Mesodermal cell (in vitro differentiated cells): ENCODE data around the gene ZDHHC14.
"Not testable (repeated sequence)": the region's sequence is repeated elsewhere in the genome, so short reads cannot be mapped to it uniquely, and the experiment has no call there.

Experiments
- H3K27ac ChIP-seq: 2 replicates; pipeline ENCODE4 v1.7.0; 2013; ENCODE audit warnings: mild to moderate bottlenecking, low read depth, low read length, moderate library complexity; ENCODE audit not compliant: severe bottlenecking
- H3K36me3 ChIP-seq: 2 replicates; pipeline ENCODE4 v1.7.1; 2013; ENCODE audit warnings: mild to moderate bottlenecking, low read length, moderate library complexity; ENCODE audit not compliant: control insufficient read depth, insufficient read depth
- H3K4me1 ChIP-seq: one replicate; pipeline ENCODE4 v1.7.1; 2013; ENCODE audit warnings: mild to moderate bottlenecking, low read length; ENCODE audit not compliant: insufficient read depth, control insufficient read depth, poor library complexity, severe bottlenecking
- H3K4me3 ChIP-seq: 2 replicates; pipeline ENCODE4 v1.7.0; 2013; ENCODE audit warnings: low read length, control low read depth, mild to moderate bottlenecking; ENCODE audit not compliant: insufficient read depth, poor library complexity, severe bottlenecking; ENCODE audit errors: extremely low read depth
- H3K9me3 ChIP-seq: 2 replicates; pipeline ENCODE4 v1.7.1; 2013; ENCODE audit warnings: mild to moderate bottlenecking, low read length, moderate library complexity; ENCODE audit not compliant: control insufficient read depth
- WGBS, 2 experiments: methylation state at CpG; one replicate each; pipeline ENCODE4 v1.1.5; 2013; ENCODE audit warnings: missing lambda C conversion rate in 2 of 2; ENCODE audit not compliant: insufficient coverage in 2 of 2; 5-methylcytosine and 5-hydroxymethylcytosine counted together

The ZDHHC14 gene

DNA sequence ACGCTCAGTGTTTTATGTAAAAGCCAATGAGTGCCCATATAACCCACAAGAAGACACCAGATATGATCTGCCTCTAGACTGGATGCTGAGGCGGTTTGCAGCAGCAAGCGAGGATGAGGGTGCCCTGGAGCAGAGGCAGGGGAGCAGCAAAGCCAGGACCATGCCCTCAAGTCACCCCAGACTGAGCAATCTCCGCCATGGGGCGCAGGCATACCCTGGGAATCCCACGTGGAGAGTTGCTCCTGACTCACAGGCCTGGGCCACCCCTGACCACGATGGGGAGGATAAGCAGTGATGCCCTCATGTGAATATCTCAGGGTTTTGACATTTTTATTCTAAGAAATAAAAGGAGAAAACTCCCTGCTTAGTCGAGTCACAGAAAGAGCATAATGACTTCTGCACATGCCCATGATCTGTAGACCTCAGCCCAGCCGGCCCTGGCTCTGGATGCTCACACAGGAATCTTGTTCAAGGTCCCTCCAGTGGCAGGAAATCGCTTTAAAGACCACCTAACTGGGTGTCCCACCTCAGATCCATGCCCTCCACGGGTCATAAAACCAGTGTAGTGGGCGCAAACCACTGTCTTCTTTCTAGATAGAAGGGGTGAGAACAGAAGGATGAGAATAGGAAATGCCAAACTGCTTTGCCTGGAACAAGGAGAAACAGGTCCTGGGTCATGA is 303.8 kb downstream of the ZDHHC14 start:
- 94% methylated on average over 9 to 11 of the region's 12 CpGs for WGBS, 2 experiments
- Histone ChIP-seq H3K9me3 (no peaks in the 10 kb centered on the region), H3K4me3 (no peak overlapping the region)

GRCh38 chr6:157685596-157686280 is 304.7 kb downstream of the ZDHHC14 start:
- H3K9me3 ChIP-seq, result no peaks in the 10 kb centered on the region
- WGBS, 2 experiments, result 92 to 93% methylated on average over 9 of the region's 10 CpGs
- H3K36me3 ChIP-seq, result no peaks in the 10 kb centered on the region
- H3K4me3 ChIP-seq, result no peak overlapping the region
- no peak overlapping the region for H3K27ac ChIP-seq
- no peaks in the 10 kb centered on the region for H3K4me1 ChIP-seq

More for the DNA sequence above, 303.8 kb downstream of the ZDHHC14 start:
- no peaks in the 10 kb centered on the region for H3K4me1 ChIP-seq
- no peaks in the 10 kb centered on the region for H3K36me3 ChIP-seq
- H3K27ac ChIP-seq, result no peak overlapping the region

DNA sequence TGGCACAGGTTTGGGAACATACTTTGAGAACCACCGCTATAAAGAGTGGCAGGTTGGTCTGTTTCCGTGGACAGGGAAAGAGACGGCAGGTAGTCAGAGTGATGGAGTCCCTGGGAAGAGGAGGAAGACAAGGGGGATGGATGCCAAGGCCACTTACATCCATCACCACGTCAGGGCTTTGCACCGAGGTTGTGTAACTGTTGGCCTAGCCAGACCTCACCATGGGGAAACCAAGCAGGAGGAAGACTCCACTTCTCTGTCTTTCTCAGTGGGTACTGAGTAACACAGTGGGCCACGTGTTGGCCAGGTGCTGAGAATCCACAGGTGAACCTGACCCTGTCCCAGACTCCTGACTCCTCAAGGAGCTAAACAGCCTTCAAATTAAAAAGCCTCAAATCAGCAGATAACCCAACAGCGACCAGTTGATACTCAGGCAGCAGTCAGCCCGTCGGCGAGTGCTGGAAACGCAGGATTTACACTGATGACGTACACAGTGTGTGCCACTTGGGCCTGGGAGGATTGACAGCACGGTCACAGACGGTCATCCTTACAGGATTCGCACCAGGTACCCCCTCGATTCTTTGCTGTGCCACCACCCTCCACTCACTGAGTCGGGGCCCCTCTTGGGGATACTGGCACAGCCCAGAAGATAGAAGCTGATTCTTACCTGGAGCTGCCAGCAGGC is 307.4 kb downstream of the ZDHHC14 start:
- Histone ChIP-seq H3K9me3 (no peaks in the 10 kb centered on the region), H3K4me3 (no peak overlapping the region), H3K27ac (no peak overlapping the region), H3K36me3 (no peaks in the 10 kb centered on the region), H3K4me1 (no peaks in the 10 kb centered on the region)
- WGBS, 2 experiments, result 93 to 96% methylated on average over 15 to 17 of the region's 17 CpGs

DNA sequence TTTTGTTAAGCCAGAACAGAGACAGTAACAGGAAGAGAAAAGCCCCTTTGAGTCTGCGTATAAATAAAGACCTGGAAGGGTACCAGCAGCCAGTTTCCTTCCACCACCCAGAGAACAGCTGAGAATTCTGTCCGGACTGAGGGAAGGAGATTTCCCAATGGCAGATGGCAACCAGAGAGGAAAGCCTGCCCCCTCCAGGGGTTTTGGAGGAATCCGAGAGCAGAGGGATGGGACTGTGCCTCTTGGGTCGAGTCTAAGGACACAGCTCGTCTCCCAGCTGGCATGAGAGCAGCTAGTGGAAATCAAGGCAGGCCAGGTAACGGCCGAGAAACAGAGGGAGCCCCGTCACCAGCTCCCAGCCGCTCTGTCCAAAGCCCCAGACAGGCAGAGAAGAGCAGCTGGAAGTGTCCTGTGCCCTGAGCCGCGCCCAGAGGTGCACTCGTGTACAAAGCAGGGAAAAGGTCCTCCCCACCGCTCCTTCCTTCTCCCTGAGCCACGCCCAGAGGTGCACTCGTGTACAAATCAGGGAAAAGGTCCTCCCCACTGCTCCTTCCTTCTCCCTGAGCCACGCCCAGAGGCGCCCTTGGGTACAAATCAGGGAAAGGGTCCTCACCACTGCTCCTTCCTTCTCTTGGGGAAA is 308.1 kb downstream of the ZDHHC14 start:
- Histone ChIP-seq H3K9me3 (no peaks in the 10 kb centered on the region), H3K27ac (no peak overlapping the region), H3K4me3 (no peak overlapping the region), H3K36me3 (no peaks in the 10 kb centered on the region), H3K4me1 (no peaks in the 10 kb centered on the region)
- 78 to 84% methylated on average over 9 to 16 of the region's 17 CpGs for WGBS, 2 experiments

- Histone ChIP-seq H3K36me3 (no peaks in the 10 kb centered on the region), H3K27ac (no peak overlapping the region)
- WGBS, 2 experiments, result 93 to 100% methylated on average over 5 to 6 of the region's 7 CpGs
Measured at GRCh38 chr6:157689875-157690274, 308.9 kb downstream of the ZDHHC14 start.

GRCh38 chr6:157690441-157691210 is 309.6 kb downstream of the ZDHHC14 start:
- no peaks in the 10 kb centered on the region for H3K36me3 ChIP-seq
- H3K27ac ChIP-seq, result no peak overlapping the region
- no peak overlapping the region for H3K4me3 ChIP-seq
- WGBS, 2 experiments, result 90 to 96% methylated on average over 8 to 12 of the region's 16 CpGs
- H3K9me3 ChIP-seq, result no peaks in the 10 kb centered on the region
- no peaks in the 10 kb centered on the region for H3K4me1 ChIP-seq

More at GRCh38 chr6:157689875-157690274, 308.9 kb downstream of the ZDHHC14 start:
- H3K9me3 ChIP-seq, result no peaks in the 10 kb centered on the region
- H3K4me3 ChIP-seq, result no peak overlapping the region
- no peaks in the 10 kb centered on the region for H3K4me1 ChIP-seq

GRCh38 chr6:157691621-157692020 is 310.6 kb downstream of the ZDHHC14 start:
- H3K27ac ChIP-seq, H3K9me3 ChIP-seq, H3K36me3 ChIP-seq, H3K4me3 ChIP-seq, H3K4me1 ChIP-seq: not testable (repeated sequence)
- 91 to 96% methylated on average over 4 to 9 of the region's 10 CpGs for WGBS, 2 experiments

- Histone ChIP-seq H3K4me1 (no peaks in the 10 kb centered on the region), H3K27ac (no peak overlapping the region), H3K36me3 (no peaks in the 10 kb centered on the region), H3K9me3 (peaks cover 4% of the 10 kb centered on the region), H3K4me3 (no peak overlapping the region)
- WGBS, 2 experiments, result 70 to 86% methylated on average over 3 to 5 of the region's 7 CpGs
Measured at GRCh38 chr6:157693867-157694266, 312.9 kb downstream of the ZDHHC14 start.

GRCh38 chr6:157695301-157696040 is 314.5 kb downstream of the ZDHHC14 start:
- H3K4me1 ChIP-seq, result no peaks in the 10 kb centered on the region
- 87 to 94% methylated on average over 12 to 14 of the region's 17 CpGs for WGBS, 2 experiments
- H3K36me3 ChIP-seq, result no peaks in the 10 kb centered on the region
- no peak overlapping the region for H3K4me3 ChIP-seq
- H3K27ac ChIP-seq, result no peak overlapping the region
- H3K9me3 ChIP-seq, result peaks cover 4% of the 10 kb centered on the region
